ENCODE data around the gene C19orf53. TPM values are rescaled to one million over a fixed set of nuclear protein-coding genes. Genes with fewer than 3 reads are reported as not detected.

Gene C19orf53
- total and polyA plus RNA-seq, 10 of the 15 experiments (the other 5 are each of a cell fraction or from before 2014, with no cell fraction given), result 109 to 449 (median 218) TPM

DNA sequence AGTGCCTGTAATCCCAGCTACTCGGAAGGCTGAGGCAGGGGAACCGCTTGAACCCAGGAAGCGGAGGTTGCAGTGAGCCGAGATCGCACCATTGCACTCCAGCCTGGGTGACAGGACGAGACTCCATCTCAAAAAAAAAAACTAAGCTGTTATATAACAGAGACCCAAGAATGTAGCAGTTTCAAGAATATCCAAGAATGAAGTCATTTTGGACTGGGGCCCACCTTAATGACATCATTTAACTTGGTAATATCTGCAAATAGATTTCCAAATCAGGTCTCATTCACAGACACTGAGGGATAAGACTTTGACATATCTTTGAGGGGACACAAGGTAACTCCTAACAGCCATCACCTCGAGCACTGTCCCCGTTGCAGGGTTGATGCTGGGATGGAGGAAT lies 46.5 kb upstream of the C19orf53 start:
- ATAC-seq (no peak), FAIRE-seq (no peak), DNase-seq (ENCODE audit: low read depth, low spot score) (no peak)
- no peaks in the 10 kb centered on the region for H3K27me3 ChIP-seq (replicated peaks in 1 of 2; ENCODE audit: control insufficient read depth in 2 of 2, insufficient read depth in 2 of 2, low read length in 1 of 2)
- H4K20me1 ChIP-seq (ENCODE audit: control insufficient read depth, insufficient read depth), result no peaks in the 10 kb centered on the region
- SMC1A ChIA-PET (ENCODE audit: uncharacterized antibody, unreplicated experiment), result no interaction called here
- CTCF ChIA-PET, result interaction anchor here (0.8 to 1.3 kb wide), 2 partner anchors 20 to 46 kb away, joined by 3 to 4 read pairs; partner anchors contain the start of gene C19orf53
- peaks cover 15% of the 10 kb centered on the region for H3K4me1 ChIP-seq (ENCODE audit: control insufficient read depth, insufficient read depth, low read length)
- H3K9ac ChIP-seq (ENCODE audit: control insufficient read depth, insufficient read depth, low read length), result no peak overlapping the region
- RAD21 ChIA-PET (ENCODE audit: unreplicated experiment), result no interaction called here
- TF ChIP-seq ATF7 (IDR thresholded peaks at IDR 0.05; ENCODE audit: low read depth) (no peak), SREBF2 (IDR thresholded peaks at IDR 0.05; ENCODE audit: low read length) (no peak), NR2C2 (IDR thresholded peaks at IDR 0.05; ENCODE audit: borderline replicate concordance, control insufficient read depth, insufficient read length, low read depth) (no peak), CHD4 (IDR thresholded peaks at IDR 0.05) (no peak), PAX5 (IDR thresholded peaks at IDR 0.05; ENCODE audit: borderline replicate concordance, low read depth, low read length) (no peak), JUND (IDR thresholded peaks at IDR 0.05; ENCODE audit: low read depth, low read length) (no peak), HCFC1 (IDR thresholded peaks at IDR 0.05; ENCODE audit: low read length) (no peak), RFX5 (IDR thresholded peaks at IDR 0.05; ENCODE audit: low read depth, low read length) (no peak), LARP7 (IDR thresholded peaks at IDR 0.05) (no peak), MYC (IDR thresholded peaks at IDR 0.05; ENCODE audit: insufficient read depth, insufficient read length, insufficient replicate concordance, low read length, severe bottlenecking) (no peak), SREBF1 (IDR thresholded peaks at IDR 0.05; ENCODE audit: low read length) (no peak), ZNF274 (IDR thresholded peaks at IDR 0.05; ENCODE audit: insufficient read depth, insufficient read length) (no peak)
- TF ChIP-seq, protein P1, sequence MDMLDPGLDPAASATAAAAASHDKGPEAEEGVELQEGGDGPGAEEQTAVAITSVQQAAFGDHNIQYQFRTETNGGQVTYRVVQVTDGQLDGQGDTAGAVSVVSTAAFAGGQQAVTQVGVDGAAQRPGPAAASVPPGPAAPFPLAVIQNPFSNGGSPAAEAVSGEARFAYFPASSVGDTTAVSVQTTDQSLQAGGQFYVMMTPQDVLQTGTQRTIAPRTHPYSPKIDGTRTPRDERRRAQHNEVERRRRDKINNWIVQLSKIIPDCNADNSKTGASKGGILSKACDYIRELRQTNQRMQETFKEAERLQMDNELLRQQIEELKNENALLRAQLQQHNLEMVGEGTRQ (IDR thresholded peaks at IDR 0.05; ENCODE audit: borderline replicate concordance, low read depth, low read length), result no peak
- TF ChIP-seq, protein P2, sequence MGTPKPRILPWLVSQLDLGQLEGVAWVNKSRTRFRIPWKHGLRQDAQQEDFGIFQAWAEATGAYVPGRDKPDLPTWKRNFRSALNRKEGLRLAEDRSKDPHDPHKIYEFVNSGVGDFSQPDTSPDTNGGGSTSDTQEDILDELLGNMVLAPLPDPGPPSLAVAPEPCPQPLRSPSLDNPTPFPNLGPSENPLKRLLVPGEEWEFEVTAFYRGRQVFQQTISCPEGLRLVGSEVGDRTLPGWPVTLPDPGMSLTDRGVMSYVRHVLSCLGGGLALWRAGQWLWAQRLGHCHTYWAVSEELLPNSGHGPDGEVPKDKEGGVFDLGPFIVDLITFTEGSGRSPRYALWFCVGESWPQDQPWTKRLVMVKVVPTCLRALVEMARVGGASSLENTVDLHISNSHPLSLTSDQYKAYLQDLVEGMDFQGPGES (IDR thresholded peaks at IDR 0.05), result no peak
- TF ChIP-seq, protein P3, sequence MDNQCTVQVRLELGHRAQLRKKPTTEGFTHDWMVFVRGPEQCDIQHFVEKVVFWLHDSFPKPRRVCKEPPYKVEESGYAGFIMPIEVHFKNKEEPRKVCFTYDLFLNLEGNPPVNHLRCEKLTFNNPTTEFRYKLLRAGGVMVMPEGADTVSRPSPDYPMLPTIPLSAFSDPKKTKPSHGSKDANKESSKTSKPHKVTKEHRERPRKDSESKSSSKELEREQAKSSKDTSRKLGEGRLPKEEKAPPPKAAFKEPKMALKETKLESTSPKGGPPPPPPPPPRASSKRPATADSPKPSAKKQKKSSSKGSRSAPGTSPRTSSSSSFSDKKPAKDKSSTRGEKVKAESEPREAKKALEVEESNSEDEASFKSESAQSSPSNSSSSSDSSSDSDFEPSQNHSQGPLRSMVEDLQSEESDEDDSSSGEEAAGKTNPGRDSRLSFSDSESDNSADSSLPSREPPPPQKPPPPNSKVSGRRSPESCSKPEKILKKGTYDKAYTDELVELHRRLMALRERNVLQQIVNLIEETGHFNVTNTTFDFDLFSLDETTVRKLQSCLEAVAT (IDR thresholded peaks at IDR 0.05), result no peak
- TF ChIP-seq, protein P4, sequence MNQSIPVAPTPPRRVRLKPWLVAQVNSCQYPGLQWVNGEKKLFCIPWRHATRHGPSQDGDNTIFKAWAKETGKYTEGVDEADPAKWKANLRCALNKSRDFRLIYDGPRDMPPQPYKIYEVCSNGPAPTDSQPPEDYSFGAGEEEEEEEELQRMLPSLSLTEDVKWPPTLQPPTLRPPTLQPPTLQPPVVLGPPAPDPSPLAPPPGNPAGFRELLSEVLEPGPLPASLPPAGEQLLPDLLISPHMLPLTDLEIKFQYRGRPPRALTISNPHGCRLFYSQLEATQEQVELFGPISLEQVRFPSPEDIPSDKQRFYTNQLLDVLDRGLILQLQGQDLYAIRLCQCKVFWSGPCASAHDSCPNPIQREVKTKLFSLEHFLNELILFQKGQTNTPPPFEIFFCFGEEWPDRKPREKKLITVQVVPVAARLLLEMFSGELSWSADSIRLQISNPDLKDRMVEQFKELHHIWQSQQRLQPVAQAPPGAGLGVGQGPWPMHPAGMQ (IDR thresholded peaks at IDR 0.05; ENCODE audit: borderline replicate concordance), result no peak
- intact Hi-C loops (cut with micrococcal nuclease; ENCODE audit: unreplicated experiment), result loop anchor here (10.0 kb wide), 1 partner anchor 453 kb away; no protein-coding TSS in a partner anchor
- in situ Hi-C loops (cut with MboI), result loop anchor here (10.0 kb wide), 1 partner anchor 123 kb away; no protein-coding TSS in a partner anchor
- POLR2A ChIA-PET, result no interaction called here
- H3K27ac ChIP-seq (ENCODE audit: control insufficient read depth, insufficient read depth), result no peak overlapping the region
- no peaks in the 10 kb centered on the region; the same call in 2 of the 3 replicates for H3K9me3 ChIP-seq (replicated peaks; ENCODE audit: control insufficient read depth, insufficient read depth, low read length)
- no peaks in the 10 kb centered on the region for H3K79me2 ChIP-seq (ENCODE audit: control insufficient read depth, insufficient read depth, low read length)
- H3K4me2 ChIP-seq (ENCODE audit: control insufficient read depth, insufficient read depth), result no peak overlapping the region
- no peaks in the 10 kb centered on the region for H3K36me3 ChIP-seq (ENCODE audit: control insufficient read depth in 2 of 2, insufficient read depth in 2 of 2, low read length in 1 of 2)
- no TSS peak for BruUV-seq (replicated peaks)
- no peak overlapping the region for H2AFZ ChIP-seq (ENCODE audit: control insufficient read depth, low read depth, low read length)
- no peak overlapping the region for H3K4me3 ChIP-seq
- WGBS (ENCODE audit: insufficient coverage, insufficient replicate concordance, low lambda C conversion rate, missing lambda C conversion rate), result 58% methylated on average over 8 of the region's 8 CpGs

Measured in GM12878 (cell line).